Ecto neural progenitor cell (in vitro differentiated cells): ENCODE data around the gene MAP2.
A peak's percentile ranks its signal among the peaks of the same experiment; 100 is the strongest.

Experiments used
- DNase-seq: peaks from one replicate; pipeline ENCODE4 v3.0.0-alpha.2; 2018; ENCODE audit warnings: low spot score

The MAP2 gene

GRCh38 chr2:209532321-209532720 lies 108.5 kb downstream of the MAP2 start:
- DNase-seq, result no peak

GRCh38 chr2:209533391-209533790 lies 109.5 kb downstream of the MAP2 start:
- no peak for DNase-seq

DNA sequence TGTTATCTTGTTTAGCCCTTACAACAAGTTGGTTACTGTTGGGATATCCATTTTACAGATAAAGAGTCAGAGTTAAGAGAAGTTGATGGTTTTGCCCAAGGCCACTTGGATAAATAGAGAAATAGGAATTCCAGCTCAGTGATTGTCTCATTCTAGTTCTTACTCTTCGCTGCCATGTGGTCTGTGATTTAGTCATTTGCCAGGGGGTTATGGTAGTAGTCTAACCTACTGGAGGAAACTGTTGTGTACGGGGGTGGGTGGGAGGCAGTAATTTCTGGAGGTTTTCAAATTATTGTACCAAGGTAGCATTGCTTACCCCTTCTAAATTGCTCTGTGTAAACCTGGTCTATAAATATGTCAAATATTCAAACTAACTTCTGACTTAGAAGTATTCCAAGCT lies 110.4 kb downstream of the MAP2 start:
- no peak for DNase-seq

DNA sequence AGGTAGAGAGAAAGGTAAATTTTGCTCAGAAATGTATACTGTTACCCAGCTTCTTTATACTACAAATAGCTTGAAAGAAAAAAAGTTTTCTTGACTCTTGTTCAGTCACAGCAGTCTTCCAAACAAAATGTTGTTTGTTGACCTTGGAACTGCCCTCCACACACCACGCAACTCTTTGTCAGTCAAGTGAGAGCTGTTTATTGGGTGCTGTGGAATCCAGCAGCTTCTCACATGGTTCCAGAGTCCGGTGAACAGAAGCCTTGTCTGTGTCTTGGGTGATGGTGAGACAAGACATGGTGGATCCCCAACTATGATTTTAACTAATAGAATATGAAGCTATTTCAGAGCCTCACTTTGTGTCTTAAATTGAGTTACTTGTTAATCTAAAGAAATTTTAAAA lies 112.5 kb downstream of the MAP2 start:
- DNase-seq, result no peak

- DNase-seq, result no peak
Observed at GRCh38 chr2:209547726-209548125, 123.9 kb downstream of the MAP2 start.

DNA sequence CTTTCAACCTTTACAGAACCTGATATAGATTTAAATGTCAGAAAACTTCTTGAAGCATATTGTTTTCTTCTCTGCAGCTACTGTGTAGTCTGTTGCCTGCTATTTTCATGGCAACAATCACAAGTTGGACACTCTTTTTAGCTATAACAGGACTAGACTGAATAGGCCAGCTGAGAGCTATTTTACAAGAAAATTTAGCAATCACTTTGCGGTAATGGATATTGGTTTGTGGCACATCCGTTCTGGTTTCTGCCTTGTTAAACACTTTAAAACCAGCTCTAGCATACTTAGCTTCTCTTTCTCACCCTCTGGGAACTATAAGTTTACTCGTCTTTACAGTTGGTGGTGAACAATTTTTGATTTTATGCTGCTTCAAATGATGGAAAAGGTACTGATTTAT lies 125.7 kb downstream of the MAP2 start:
- no peak for DNase-seq

DNA sequence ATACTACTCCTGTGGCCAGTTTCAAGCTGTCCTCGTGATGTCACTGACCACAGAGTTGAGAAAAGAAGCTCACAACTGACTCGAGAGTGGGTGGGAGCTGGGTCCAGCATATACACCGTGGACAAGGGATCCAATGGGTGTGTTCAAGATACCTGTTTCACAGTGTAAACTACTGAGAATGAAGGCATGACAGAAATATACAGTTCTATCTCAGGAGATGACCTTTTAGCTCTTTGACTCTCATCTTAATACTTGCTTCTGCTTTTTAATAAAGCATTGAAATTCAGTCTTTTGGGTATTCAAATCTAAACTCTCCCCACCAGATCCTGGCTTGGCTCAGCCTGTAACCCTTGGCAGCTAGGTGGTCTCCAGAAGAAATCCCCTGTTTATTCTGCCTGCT lies 130.1 kb downstream of the MAP2 start:
- DNase-seq, result no peak

DNA sequence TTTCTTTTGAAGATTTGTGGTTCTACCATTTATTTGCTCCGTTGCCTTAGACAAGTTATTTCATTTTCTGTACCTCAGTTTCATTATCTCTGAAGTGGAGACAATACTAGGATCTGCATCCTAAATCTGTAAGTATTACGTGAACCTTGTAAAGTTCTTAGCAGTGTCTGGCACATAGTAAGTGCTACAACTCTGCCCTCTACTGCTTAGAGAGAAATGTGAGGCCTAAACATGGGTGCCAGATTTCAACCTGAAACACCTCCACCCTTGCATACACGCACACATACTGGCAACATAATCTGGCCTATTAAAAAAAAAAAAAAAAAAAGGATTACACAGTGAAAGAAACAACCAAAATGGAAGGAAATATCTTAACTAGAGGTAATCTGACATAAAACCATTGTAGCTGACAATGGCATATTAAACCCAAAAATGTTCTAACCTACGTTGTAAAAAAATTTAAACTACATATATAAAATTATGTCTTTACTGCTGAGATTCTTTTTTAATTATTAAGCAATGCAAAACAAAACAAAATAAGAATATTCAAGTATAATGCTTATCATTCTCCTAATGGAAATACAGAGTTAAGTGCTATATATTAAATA lies 132.6 kb downstream of the MAP2 start:
- DNase-seq, result no peak

- no peak for DNase-seq
Observed at GRCh38 chr2:209560911-209561310, 137.1 kb downstream of the MAP2 start.

DNA sequence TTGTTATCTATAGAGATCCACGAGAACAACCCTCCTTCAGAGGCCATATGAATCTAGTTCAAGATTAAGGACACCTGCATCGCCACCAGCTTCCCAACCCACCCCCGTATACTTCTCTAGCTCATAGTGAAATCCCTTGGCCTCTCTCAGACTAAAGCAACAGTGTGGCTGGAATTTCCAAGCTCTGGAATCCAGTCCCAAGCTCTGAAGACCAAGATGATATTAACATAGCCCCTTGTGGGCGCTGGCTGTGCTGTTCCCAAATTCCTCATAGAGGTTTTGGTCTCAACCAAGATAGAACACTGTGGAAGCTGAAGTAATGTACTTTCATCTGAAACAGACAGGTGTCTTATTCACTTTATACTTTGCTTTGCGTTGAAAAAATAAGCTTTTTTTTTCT lies 139.6 kb downstream of the MAP2 start:
- no peak for DNase-seq

GRCh38 chr2:209564816-209565215 lies 141.0 kb downstream of the MAP2 start:
- no peak for DNase-seq

- no peak for DNase-seq
Observed at GRCh38 chr2:209565896-209566582, 142.2 kb downstream of the MAP2 start.

- DNase-seq, result no peak
Observed at GRCh38 chr2:209570194-209570593, 146.3 kb downstream of the MAP2 start.

- no peak for DNase-seq
Observed at GRCh38 chr2:209574515-209574914, 150.7 kb downstream of the MAP2 start.

GRCh38 chr2:209577376-209578357 lies 153.8 kb downstream of the MAP2 start:
- DNase-seq, result no peak

GRCh38 chr2:209578394-209579001 lies 154.7 kb downstream of the MAP2 start:
- no peak for DNase-seq

GRCh38 chr2:209579230-209579749 lies 155.4 kb downstream of the MAP2 start:
- peak; percentile 55 for DNase-seq

DNA sequence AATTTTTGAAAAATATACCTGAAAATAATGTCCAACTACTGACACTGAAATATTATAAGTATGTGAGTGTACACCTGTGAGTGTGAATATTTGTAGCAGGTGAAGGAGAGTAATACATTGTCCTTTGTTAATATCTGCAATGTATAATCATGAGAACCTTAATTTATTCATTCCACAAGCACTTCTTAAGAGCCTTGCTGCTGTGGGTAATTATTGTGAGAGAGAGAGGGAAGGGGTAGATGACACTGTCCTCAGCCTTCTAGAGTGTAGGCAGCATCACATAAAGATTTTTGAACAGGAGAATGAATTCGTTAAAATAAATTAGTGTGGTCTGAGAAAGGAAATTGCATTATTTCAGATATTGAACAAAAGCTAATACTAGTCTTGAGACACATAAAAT lies 157.2 kb downstream of the MAP2 start:
- DNase-seq, result no peak

- DNase-seq, result no peak
Observed at GRCh38 chr2:209582281-209582680, 158.4 kb downstream of the MAP2 start.

GRCh38 chr2:209584472-209584871 lies 160.6 kb downstream of the MAP2 start:
- no peak for DNase-seq

GRCh38 chr2:209584915-209585314 lies 161.1 kb downstream of the MAP2 start:
- no peak for DNase-seq

- DNase-seq, result no peak
Observed at GRCh38 chr2:209591021-209591420, 167.2 kb downstream of the MAP2 start.
